ENCODE data around the gene TDG. TPM values are rescaled to one million over a fixed set of nuclear protein-coding genes. Genes with fewer than 3 reads are reported as not detected.

Gene TDG
- total and polyA plus RNA-seq, 4 donors = 5.0 to 18.7 (median 11.8) TPM

- 67% methylated on average over 2 of the region's 2 CpGs for WGBS
- Histone ChIP-seq H3K27ac (ENCODE audit: low read depth in 1 of 2, low read length in 2 of 2) (no peak overlapping the region), H3K36me3 (ENCODE audit: control insufficient read depth in 4 of 4, insufficient read depth in 3 of 4, low read depth in 1 of 4, low read length in 3 of 4) (no peaks in the 10 kb centered on the region), H3K27me3 (ENCODE audit: control insufficient read depth in 4 of 4, insufficient read depth in 4 of 4, low read length in 3 of 4) (peaks cover 0 to 2% (median 0%) of the 10 kb centered on the region in 4 donors), H3K9ac (ENCODE audit: low read depth in 1 of 2, low read length in 2 of 2) (no peak overlapping the region), H3K4me3 (ENCODE audit: low read depth in 1 of 3, low read length in 3 of 3) (no peak overlapping the region), H3K9me3 (ENCODE audit: control insufficient read depth in 4 of 4, low read length in 3 of 4) (no peaks in the 10 kb centered on the region), H3K4me1 (ENCODE audit: control insufficient read depth in 4 of 4, insufficient read depth in 4 of 4, low read length in 3 of 4) (no peaks in the 10 kb centered on the region)
- TF ChIP-seq ATF3 (IDR thresholded peaks at IDR 0.05) = no peak
- TF ChIP-seq TAF1 (conservative IDR thresholded peaks at IDR 0.05) = no peak
- no peak for DNase-seq (ENCODE audit: low spot score)
These were observed 37.9 kb downstream of the TDG start for GRCh38 chr12:104003596-104003995.

- Histone ChIP-seq H3K27ac (ENCODE audit: low read depth in 1 of 2, low read length in 2 of 2) (no peak overlapping the region), H3K4me1 (ENCODE audit: control insufficient read depth in 4 of 4, insufficient read depth in 4 of 4, low read length in 3 of 4) (no peaks in the 10 kb centered on the region), H3K36me3 (ENCODE audit: control insufficient read depth in 4 of 4, insufficient read depth in 3 of 4, low read depth in 1 of 4, low read length in 3 of 4) (no peaks in the 10 kb centered on the region), H3K9me3 (ENCODE audit: control insufficient read depth in 4 of 4, low read length in 3 of 4) (no peaks in the 10 kb centered on the region), H3K27me3 (ENCODE audit: control insufficient read depth in 4 of 4, insufficient read depth in 4 of 4, low read length in 3 of 4) (no peaks in the 10 kb centered on the region), H3K4me3 (ENCODE audit: low read depth in 1 of 3, low read length in 3 of 3) (no peak overlapping the region), H3K9ac (ENCODE audit: low read depth in 1 of 2, low read length in 2 of 2) (no peak overlapping the region)
- TF ChIP-seq FOXA1 (IDR thresholded peaks at IDR 0.05) (no peak), HNF4G (IDR thresholded peaks at IDR 0.05) (no peak), REST (IDR thresholded peaks at IDR 0.05) (no peak), SP1 (IDR thresholded peaks at IDR 0.05) (no peak), TAF1 (conservative IDR thresholded peaks at IDR 0.05) (no peak), CTCF (IDR thresholded peaks at IDR 0.05; ENCODE audit: low read depth, low read length, missing input control) (no peak), ZBTB33 (IDR thresholded peaks at IDR 0.05) (no peak), YY1 (IDR thresholded peaks at IDR 0.05) (no peak), RAD21 (IDR thresholded peaks at IDR 0.05) (no peak), FOXA2 (IDR thresholded peaks at IDR 0.05) (no peak), RXRA (IDR thresholded peaks at IDR 0.05) (no peak)
- WGBS = 58% methylated on average over 3 of the region's 3 CpGs
- DNase-seq (ENCODE audit: low spot score) = no peak
These were observed 41.3 kb downstream of the TDG start for GRCh38 chr12:104006929-104007328.

Measured in liver (tissue), 9 donors.